ENCODE measurements around the gene SAMSN1.

SAMSN1 gene

GRCh38 chr21:14452727-14453241 is 93.3 kb downstream of the SAMSN1 start:
- Histone ChIP-seq H3K27me3 (replicated peaks) (no peaks in the 10 kb centered on the region), H3K4me3 (ENCODE audit: low read depth, low read length) (no peak overlapping the region), H3K36me3 (replicated peaks) (no peaks in the 10 kb centered on the region), H3K27ac (no peak overlapping the region)
- DNase-seq, result no peak
- in situ Hi-C loops (cut with HindIII; ENCODE audit: low pct_ligation_motif_present, low sequenced_read_pairs), result no loop called here
- TF ChIP-seq CTCF (IDR thresholded peaks at IDR 0.05; ENCODE audit: low read depth, low read length, missing control alignments), result no peak

DNA sequence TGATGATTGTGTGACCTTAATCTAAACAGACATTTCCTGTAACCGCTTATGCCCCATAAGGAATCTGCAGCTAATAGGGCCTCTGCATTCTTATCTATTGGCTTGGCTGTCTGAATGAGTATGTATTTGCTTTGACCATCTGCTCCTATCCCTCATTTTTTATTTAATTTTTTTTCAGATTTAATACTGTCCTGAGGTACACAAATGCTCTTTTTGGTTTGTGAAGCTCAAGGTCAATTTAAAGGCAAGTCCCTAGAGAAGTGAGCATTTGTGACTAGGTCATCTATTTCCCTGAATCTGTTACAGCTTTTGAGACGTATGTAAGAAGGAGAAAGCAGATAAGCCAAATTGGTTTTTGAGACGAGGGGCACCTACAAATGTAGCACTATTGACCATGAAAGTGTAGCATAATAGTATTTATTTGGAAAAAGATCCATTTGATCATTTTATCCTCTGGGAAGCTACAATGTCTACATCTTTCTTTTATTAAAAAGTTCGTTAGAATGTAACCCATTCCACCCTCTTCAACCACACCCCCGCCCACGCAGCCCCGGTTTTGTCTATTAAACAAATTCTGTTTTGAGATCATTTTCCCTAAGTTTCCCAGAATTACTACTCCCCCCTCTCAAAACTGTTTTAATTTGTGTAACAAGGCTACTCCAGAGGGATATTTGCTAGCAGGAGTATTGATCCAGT is 93.9 kb downstream of the SAMSN1 start:
- TF ChIP-seq CTCF (IDR thresholded peaks at IDR 0.05; ENCODE audit: low read depth, low read length, missing control alignments), result no peak
- no peaks in the 10 kb centered on the region for H3K27me3 ChIP-seq (replicated peaks)
- no peak overlapping the region for H3K4me3 ChIP-seq (ENCODE audit: low read depth, low read length)
- H3K27ac ChIP-seq, result no peak overlapping the region
- in situ Hi-C loops (cut with HindIII; ENCODE audit: low pct_ligation_motif_present, low sequenced_read_pairs), result no loop called here
- H3K36me3 ChIP-seq (replicated peaks), result no peaks in the 10 kb centered on the region
- no peak for DNase-seq

GRCh38 chr21:14451546-14451945 is 94.6 kb downstream of the SAMSN1 start:
- no peak for TF ChIP-seq CTCF (IDR thresholded peaks at IDR 0.05; ENCODE audit: low read depth, low read length, missing control alignments)
- no peak overlapping the region for H3K4me3 ChIP-seq (ENCODE audit: low read depth, low read length)
- no peak for DNase-seq
- in situ Hi-C loops (cut with HindIII; ENCODE audit: low pct_ligation_motif_present, low sequenced_read_pairs), result no loop called here
- no peaks in the 10 kb centered on the region for H3K27me3 ChIP-seq (replicated peaks)
- no peak overlapping the region for H3K27ac ChIP-seq
- H3K36me3 ChIP-seq (replicated peaks), result no peaks in the 10 kb centered on the region

GRCh38 chr21:14448784-14449183 is 97.3 kb downstream of the SAMSN1 start:
- in situ Hi-C loops (cut with HindIII; ENCODE audit: low pct_ligation_motif_present, low sequenced_read_pairs), result no loop called here
- no peak for TF ChIP-seq CTCF (IDR thresholded peaks at IDR 0.05; ENCODE audit: low read depth, low read length, missing control alignments)
- no peak overlapping the region for H3K27ac ChIP-seq
- no peaks in the 10 kb centered on the region for H3K36me3 ChIP-seq (replicated peaks)
- no peak overlapping the region for H3K4me3 ChIP-seq (ENCODE audit: low read depth, low read length)
- no peaks in the 10 kb centered on the region for H3K27me3 ChIP-seq (replicated peaks)
- DNase-seq, result no peak

- H3K27ac ChIP-seq, result no peak overlapping the region
- no peaks in the 10 kb centered on the region for H3K36me3 ChIP-seq (replicated peaks)
- in situ Hi-C loops (cut with HindIII; ENCODE audit: low pct_ligation_motif_present, low sequenced_read_pairs), result no loop called here
- H3K27me3 ChIP-seq (replicated peaks), result no peaks in the 10 kb centered on the region
- no peak for DNase-seq
- no peak overlapping the region for H3K4me3 ChIP-seq (ENCODE audit: low read depth, low read length)
- no peak for TF ChIP-seq CTCF (IDR thresholded peaks at IDR 0.05; ENCODE audit: low read depth, low read length, missing control alignments)
Measured at GRCh38 chr21:14438211-14438610, 107.9 kb downstream of the SAMSN1 start.

GRCh38 chr21:14435423-14435822 is 110.7 kb downstream of the SAMSN1 start:
- Histone ChIP-seq H3K27ac (no peak overlapping the region), H3K36me3 (replicated peaks) (no peaks in the 10 kb centered on the region), H3K27me3 (replicated peaks) (no peaks in the 10 kb centered on the region), H3K4me3 (ENCODE audit: low read depth, low read length) (no peak overlapping the region)
- TF ChIP-seq CTCF (IDR thresholded peaks at IDR 0.05; ENCODE audit: low read depth, low read length, missing control alignments), result no peak
- in situ Hi-C loops (cut with HindIII; ENCODE audit: low pct_ligation_motif_present, low sequenced_read_pairs), result no loop called here
- DNase-seq, result no peak
